Thyroid gland (tissue), 4 donors: ENCODE data around the gene CD226.

Experiments
- CTCF ChIP-seq, 6 experiments: fragments of 200-600 bp in 3 of 6; fragments of 450-650 bp in 3 of 6; sonication (generic) in 3 of 6; IDR thresholded peaks; one replicate each; pipeline ENCODE4 v1.5.1; 2016 to 2019; ENCODE audit warnings: antibody characterized with exemption in 6 of 6, mild to moderate bottlenecking in 2 of 6, inconsistent platforms in 1 of 6, moderate library complexity in 1 of 6
- POLR2A ChIP-seq, 2 donors: fragments of 450-650 bp; IDR thresholded peaks; one replicate each; pipeline ENCODE4 v1.6.1; 2017; ENCODE audit warnings: antibody characterized with exemption in 2 of 2, mild to moderate bottlenecking in 2 of 2, moderate library complexity in 1 of 2

GRCh38 chr18:69954719-69955480 is 7.2 kb upstream of the CD226 start:
- no peak for TF ChIP-seq CTCF (IDR thresholded peaks at IDR 0.05)
- no peak for TF ChIP-seq POLR2A (IDR thresholded peaks at IDR 0.05)
